HUDEP-2 (cell line): ENCODE data around the gene GRIP1.
A peak's percentile ranks its signal among the peaks of the same experiment; 100 is the strongest.

ENCODE experiments used
- DNase-seq, 76 experiments: peaks; one replicate each; lab custom pipeline; 2025; ENCODE audit not compliant: unreplicated experiment in 76 of 76; lab: John Stamatoyannopoulos, UW

GRIP1 gene

GRCh38 chr12:66678338-66679275, at the start of gene GRIP1:
TSS of gene GRIP1 (minus strand) at chr12:66679076. CDS start at chr12:66678904, 172 bp downstream.
- DNase-seq, result no peak

- DNase-seq, result no peak
Measured at GRCh38 chr12:66726556-66726955, 47.7 kb upstream of the GRIP1 start.

GRCh38 chr12:66725031-66725430, 46.2 kb upstream of the GRIP1 start:
- DNase-seq, result no peak

- DNase-seq, result no peak
Measured at GRCh38 chr12:66724616-66725015, 45.7 kb upstream of the GRIP1 start.

- no peak for DNase-seq
Measured at GRCh38 chr12:66724026-66724425, 45.1 kb upstream of the GRIP1 start.

GRCh38 chr12:66719862-66720261, 41.0 kb upstream of the GRIP1 start:
- no peak for DNase-seq

- no peak for DNase-seq
Measured at GRCh38 chr12:66717036-66717673, 38.3 kb upstream of the GRIP1 start.

GRCh38 chr12:66716522-66716921, 37.6 kb upstream of the GRIP1 start:
- DNase-seq, result no peak

- DNase-seq, result no peak
Measured at GRCh38 chr12:66714709-66715108, 35.8 kb upstream of the GRIP1 start.

GRCh38 chr12:66713984-66714383, 35.1 kb upstream of the GRIP1 start:
- DNase-seq, result no peak

- no peak for DNase-seq
Measured at GRCh38 chr12:66709893-66710292, 31.0 kb upstream of the GRIP1 start.

- DNase-seq, result no peak
Measured at GRCh38 chr12:66709457-66709773, 30.5 kb upstream of the GRIP1 start.

GRCh38 chr12:66708704-66709456, 30.0 kb upstream of the GRIP1 start:
- peak in 5 of 76 experiments; percentile 0 to 10 (median 2) for DNase-seq

GRCh38 chr12:66707002-66707697, 28.3 kb upstream of the GRIP1 start:
- no peak for DNase-seq

GRCh38 chr12:66699738-66700482, 21.0 kb upstream of the GRIP1 start:
- DNase-seq, result no peak

GRCh38 chr12:66698558-66698957, 19.7 kb upstream of the GRIP1 start:
- no peak for DNase-seq

GRCh38 chr12:66697404-66697803, 18.5 kb upstream of the GRIP1 start:
- DNase-seq, result no peak

GRCh38 chr12:66694666-66695613, 16.1 kb upstream of the GRIP1 start:
- DNase-seq, result no peak
